GM15510 (cell line): ENCODE data around the gene CLIC5.

Source experiments
- POLR2A ChIP-seq: IDR thresholded peaks from 3 replicates; pipeline ENCODE4 v1.6.1; 2011; ENCODE audit warnings: borderline replicate concordance; ENCODE audit not compliant: insufficient read length; ENCODE audit errors: extremely low read depth

The CLIC5 gene

GRCh38 chr6:45886776-45887175 is 128.9 kb downstream of the CLIC5 start:
- TF ChIP-seq POLR2A: no peak

DNA sequence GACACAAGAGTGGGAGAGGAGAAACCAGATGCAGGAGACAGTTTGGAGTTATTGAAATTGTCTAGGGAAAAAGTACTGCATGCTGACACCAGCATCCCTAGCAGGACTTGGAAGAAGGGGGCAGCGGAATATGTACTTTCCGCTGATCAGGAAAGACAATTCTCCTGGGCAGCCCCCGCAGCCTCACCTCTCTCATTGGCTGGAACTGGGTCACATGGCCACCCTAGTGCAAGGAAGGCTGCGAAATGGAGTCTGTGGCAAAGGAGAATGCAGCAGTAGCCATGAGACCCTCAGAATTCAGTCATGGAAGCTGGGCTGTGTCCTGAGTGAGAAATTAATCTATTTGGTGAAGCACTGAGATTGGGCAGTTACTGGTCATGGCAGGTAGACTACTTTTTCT is 131.3 kb downstream of the CLIC5 start:
- TF ChIP-seq POLR2A: no peak

- TF ChIP-seq POLR2A: no peak
Measured at GRCh38 chr6:45882671-45883070, 133.0 kb downstream of the CLIC5 start.

DNA sequence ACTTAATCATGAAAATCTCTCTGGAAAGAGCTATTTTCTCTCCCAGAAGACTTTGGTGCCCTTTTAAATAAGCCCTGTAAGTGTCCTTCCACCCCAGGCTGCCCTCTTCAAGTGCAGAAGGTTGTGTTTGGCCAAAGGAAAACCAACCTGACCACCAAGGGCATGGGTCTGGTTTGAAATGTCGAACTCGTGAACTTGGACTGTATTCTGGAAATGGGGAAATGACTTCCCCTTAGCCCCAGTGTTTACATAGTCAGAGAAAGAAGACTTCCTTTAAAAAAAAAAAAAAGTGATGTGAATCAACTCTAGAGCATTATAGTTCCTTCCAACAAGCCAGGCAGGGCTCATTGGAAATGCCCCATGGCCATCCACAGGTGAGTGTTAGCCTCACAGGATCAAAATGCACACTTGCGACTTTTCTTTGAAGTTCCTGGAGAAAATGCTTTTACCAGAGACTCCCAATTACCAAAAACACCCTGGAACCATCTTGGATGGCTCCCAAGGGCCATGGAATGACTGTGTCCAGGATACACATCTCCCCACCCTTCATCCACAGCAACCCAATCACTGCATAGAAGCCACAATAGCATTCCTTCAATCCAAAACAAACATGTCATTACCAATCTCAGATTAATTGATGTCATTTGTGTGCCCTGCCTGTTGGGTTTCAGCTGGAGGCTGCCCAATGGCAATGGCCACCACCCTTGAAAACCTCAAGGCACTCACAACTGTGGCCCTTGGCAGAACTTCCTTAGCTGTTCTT is 133.8 kb downstream of the CLIC5 start:
- no peak for TF ChIP-seq POLR2A

DNA sequence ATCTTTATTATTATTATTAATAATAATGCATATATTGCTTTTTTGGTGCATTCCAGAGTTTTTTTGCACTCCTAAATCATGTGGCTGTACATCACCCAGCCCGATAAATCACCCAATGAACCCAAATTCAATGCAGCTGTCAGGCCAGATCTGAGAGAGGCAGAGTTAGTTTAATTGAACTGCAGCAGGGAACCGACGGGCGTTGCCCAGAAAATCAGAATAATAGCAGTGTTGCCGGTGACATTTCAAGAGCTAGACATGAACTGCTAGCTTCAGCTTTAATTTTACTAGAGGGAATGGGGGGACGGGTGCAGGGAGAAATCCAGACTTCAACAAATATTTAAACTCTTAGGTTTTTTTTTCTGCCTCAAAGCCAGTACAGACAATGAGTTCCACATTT is 135.0 kb downstream of the CLIC5 start:
- no peak for TF ChIP-seq POLR2A

DNA sequence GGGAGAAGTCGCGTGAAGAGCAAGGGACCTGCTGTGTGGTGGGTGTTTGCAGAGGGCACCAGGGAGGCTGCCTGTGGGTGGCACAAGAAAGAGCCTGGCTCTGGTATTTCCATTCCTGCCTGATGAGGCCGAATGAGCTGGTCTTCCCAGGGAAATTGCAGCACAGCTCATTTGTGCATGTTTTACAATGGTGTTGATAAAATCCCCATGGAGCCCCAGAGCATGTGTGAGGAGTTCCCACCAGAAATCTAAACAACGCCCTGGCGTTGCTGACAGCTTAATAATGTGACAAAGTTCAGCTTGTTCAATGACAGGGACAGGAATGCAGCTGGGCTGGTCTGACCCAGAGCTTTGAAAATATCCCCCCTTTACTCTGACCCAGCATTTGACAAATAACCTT is 135.5 kb downstream of the CLIC5 start:
- no peak for TF ChIP-seq POLR2A

- no peak for TF ChIP-seq POLR2A
Measured at GRCh38 chr6:45877970-45878590, 137.6 kb downstream of the CLIC5 start.

GRCh38 chr6:45872827-45873365 is 142.8 kb downstream of the CLIC5 start:
- TF ChIP-seq POLR2A: no peak

DNA sequence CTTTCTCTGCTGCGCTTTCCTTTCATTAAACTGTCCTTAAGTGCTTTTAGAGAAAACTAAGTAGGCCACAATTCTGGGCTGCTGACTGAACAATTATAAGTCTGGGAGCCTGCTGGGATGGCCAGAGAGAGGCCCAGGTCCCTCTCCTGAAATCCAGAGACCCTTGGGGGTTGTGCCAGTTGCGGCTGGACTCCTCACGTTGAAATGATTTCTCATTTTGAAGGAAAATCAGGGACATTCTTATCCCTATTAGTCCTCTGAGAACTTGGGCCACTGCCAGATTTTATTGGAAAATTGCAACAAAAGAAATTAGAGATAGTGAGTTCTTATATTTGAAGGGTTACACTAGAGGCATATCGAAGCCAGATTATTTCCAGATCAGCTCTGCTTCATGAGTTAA is 145.1 kb downstream of the CLIC5 start:
- TF ChIP-seq POLR2A: no peak

DNA sequence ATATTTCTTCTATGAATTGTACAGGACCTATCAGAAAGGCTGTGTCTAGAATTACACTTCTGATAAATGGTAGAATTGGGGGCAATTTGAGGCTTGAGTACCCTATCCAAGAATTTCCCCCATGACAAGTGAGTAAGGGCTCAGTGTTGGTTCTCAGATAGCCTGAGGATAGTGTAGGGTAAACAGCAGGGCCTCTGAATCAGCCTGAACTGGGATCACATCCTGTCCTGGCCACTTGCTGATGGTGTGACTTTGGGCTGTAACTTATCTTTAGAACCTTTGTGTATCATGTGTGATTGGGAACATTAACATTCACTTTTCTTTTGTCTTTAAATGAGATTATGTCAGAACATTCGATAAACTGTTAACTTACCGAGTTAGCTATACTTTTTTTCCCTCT is 151.0 kb downstream of the CLIC5 start:
- no peak for TF ChIP-seq POLR2A

DNA sequence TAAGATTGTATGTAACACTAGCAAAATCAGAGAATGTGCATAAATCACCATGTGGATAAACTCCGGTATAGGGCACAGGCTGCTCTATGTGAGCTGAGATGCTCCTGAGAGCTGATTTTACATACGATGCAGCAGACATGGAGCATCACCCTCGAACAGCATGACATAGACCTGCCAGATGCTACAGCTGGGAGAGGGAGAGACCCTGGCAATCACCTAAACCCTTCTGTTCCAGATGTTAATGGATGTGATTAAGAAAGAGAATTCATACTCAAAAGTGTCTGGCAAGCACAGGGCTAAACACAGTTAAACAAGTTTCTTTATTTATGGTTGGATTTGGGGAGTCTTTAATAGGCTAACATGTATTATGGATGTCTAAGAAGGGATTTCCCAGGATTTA is 157.0 kb downstream of the CLIC5 start:
- TF ChIP-seq POLR2A: no peak

DNA sequence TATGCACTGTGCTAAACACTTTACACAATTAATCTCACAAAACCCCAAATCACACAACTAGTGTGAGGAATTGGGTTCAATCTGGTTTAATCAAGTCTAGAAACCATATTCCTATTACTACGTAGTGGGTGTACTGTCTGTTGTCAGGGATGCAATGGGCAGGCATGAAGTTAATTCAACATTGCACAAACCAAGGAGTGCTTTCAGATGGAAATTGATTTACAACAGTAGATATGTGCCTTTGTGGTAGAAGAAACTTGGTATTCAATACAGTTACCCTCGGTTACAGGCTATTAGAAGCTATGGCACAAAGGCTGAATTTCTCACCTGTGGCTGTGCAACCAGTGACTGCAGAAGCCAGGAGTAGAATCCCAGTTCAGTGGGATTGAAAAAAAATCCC is 157.8 kb downstream of the CLIC5 start:
- no peak for TF ChIP-seq POLR2A

- no peak for TF ChIP-seq POLR2A
Measured at GRCh38 chr6:45855642-45856394, 159.8 kb downstream of the CLIC5 start.

GRCh38 chr6:45854149-45854742 is 161.4 kb downstream of the CLIC5 start:
- no peak for TF ChIP-seq POLR2A

GRCh38 chr6:45851034-45851400 is 164.6 kb downstream of the CLIC5 start:
- no peak for TF ChIP-seq POLR2A
